AG10803 (cell line): ENCODE results near the gene TBC1D7.
A peak's percentile ranks its signal among the peaks of the same experiment; 100 is the strongest.

Experiments used
- DNase-seq: peaks from one replicate; pipeline ENCODE4 v3.0.0; 2010; ENCODE audit warnings: low read depth
- H3K4me3 ChIP-seq: 2 replicates; pipeline ENCODE4 v1.5.1; 2011; ENCODE audit warnings: mild to moderate bottlenecking, low read length, control low read depth
- TF ChIP-seq, protein P1 (sequence below): conservative IDR thresholded peaks from 2 replicates; pipeline ENCODE4 v1.5.1; 2011; ENCODE audit warnings: mild to moderate bottlenecking, low read length, control low read depth, inconsistent platforms

Gene TBC1D7

GRCh38 chr6:13278991-13279390, 49.3 kb downstream of the TBC1D7 start:
- TF ChIP-seq, protein P1, sequence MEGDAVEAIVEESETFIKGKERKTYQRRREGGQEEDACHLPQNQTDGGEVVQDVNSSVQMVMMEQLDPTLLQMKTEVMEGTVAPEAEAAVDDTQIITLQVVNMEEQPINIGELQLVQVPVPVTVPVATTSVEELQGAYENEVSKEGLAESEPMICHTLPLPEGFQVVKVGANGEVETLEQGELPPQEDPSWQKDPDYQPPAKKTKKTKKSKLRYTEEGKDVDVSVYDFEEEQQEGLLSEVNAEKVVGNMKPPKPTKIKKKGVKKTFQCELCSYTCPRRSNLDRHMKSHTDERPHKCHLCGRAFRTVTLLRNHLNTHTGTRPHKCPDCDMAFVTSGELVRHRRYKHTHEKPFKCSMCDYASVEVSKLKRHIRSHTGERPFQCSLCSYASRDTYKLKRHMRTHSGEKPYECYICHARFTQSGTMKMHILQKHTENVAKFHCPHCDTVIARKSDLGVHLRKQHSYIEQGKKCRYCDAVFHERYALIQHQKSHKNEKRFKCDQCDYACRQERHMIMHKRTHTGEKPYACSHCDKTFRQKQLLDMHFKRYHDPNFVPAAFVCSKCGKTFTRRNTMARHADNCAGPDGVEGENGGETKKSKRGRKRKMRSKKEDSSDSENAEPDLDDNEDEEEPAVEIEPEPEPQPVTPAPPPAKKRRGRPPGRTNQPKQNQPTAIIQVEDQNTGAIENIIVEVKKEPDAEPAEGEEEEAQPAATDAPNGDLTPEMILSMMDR: no peak
- peak; percentile 98 for DNase-seq
- H3K4me3 ChIP-seq: no peak overlapping the region

- no peak for DNase-seq
- TF ChIP-seq, protein P1: no peak
- H3K4me3 ChIP-seq: no peak overlapping the region
These were observed 50.2 kb downstream of the TBC1D7 start for GRCh38 chr6:13278164-13278563.

DNA sequence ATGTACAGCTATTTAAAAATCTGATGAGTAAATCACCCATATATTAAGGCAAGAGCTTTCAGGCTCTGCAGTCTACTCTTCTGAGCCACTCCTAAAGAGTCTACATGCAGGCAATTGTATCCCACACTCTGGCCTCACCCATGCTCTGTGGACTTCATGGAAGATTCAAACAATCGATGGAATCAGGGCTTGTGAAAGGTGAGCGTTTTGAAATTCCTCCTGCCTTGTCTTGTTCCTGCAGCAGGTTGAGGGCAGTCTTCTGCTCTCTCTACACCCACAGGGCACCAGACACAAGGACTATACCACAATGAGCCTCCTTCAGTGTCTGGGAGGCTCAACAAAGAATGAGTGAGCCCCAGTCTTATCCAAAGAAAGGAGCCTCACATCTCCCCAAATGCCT, 51.1 kb downstream of the TBC1D7 start:
- H3K4me3 ChIP-seq: no peak overlapping the region
- DNase-seq: no peak
- TF ChIP-seq, protein P1: no peak

GRCh38 chr6:13275435-13275989, 52.8 kb downstream of the TBC1D7 start:
- TF ChIP-seq, protein P1: no peak
- H3K4me3 ChIP-seq: no peak overlapping the region
- DNase-seq: no peak

GRCh38 chr6:13274707-13275434, 53.5 kb downstream of the TBC1D7 start:
- no peak overlapping the region for H3K4me3 ChIP-seq
- TF ChIP-seq, protein P1: no peak
- DNase-seq: no peak

GRCh38 chr6:13273931-13274706, 54.2 kb downstream of the TBC1D7 start:
- DNase-seq: no peak
- no peak overlapping the region for H3K4me3 ChIP-seq
- TF ChIP-seq, protein P1: no peak
